ENCODE measurements around the gene CREB5.

Gene CREB5

GRCh38 chr7:28516390-28517172 lies 104.3 kb downstream of the CREB5 start:
- no peak for DNase-seq (ENCODE audit: low read depth)

GRCh38 chr7:28517206-28517605 lies 104.9 kb downstream of the CREB5 start:
- no peak for DNase-seq (ENCODE audit: low read depth)

GRCh38 chr7:28517606-28518005 lies 105.3 kb downstream of the CREB5 start:
- no peak for DNase-seq (ENCODE audit: low read depth)

- DNase-seq (ENCODE audit: low read depth), result no peak
Measured at GRCh38 chr7:28520074-28521015, 108.0 kb downstream of the CREB5 start.

- no peak for DNase-seq (ENCODE audit: low read depth)
Measured at GRCh38 chr7:28524978-28525377, 112.7 kb downstream of the CREB5 start.

- no peak for DNase-seq (ENCODE audit: low read depth)
Measured at GRCh38 chr7:28528899-28529298, 116.6 kb downstream of the CREB5 start.

- no peak for DNase-seq (ENCODE audit: low read depth)
Measured at GRCh38 chr7:28529755-28530154, 117.4 kb downstream of the CREB5 start.

- no peak for DNase-seq (ENCODE audit: low read depth)
Measured at GRCh38 chr7:28530175-28530802, 118.0 kb downstream of the CREB5 start.

GRCh38 chr7:28530803-28531175 lies 118.5 kb downstream of the CREB5 start:
- no peak for DNase-seq (ENCODE audit: low read depth)

- no peak for DNase-seq (ENCODE audit: low read depth)
Measured at GRCh38 chr7:28531291-28531690, 119.0 kb downstream of the CREB5 start.

GRCh38 chr7:28532181-28532580 lies 119.9 kb downstream of the CREB5 start:
- no peak for DNase-seq (ENCODE audit: low read depth)

- no peak for DNase-seq (ENCODE audit: low read depth)
Measured at GRCh38 chr7:28533267-28533666, 120.9 kb downstream of the CREB5 start.

- no peak for DNase-seq (ENCODE audit: low read depth)
Measured at GRCh38 chr7:28533731-28534531, 121.6 kb downstream of the CREB5 start.

- DNase-seq (ENCODE audit: low read depth), result peak; percentile 64
Measured at GRCh38 chr7:28536259-28536658, 123.9 kb downstream of the CREB5 start.

- no peak for DNase-seq (ENCODE audit: low read depth)
Measured at GRCh38 chr7:28539289-28539981, 127.1 kb downstream of the CREB5 start.

GRCh38 chr7:28542410-28542809 lies 130.1 kb downstream of the CREB5 start:
- DNase-seq (ENCODE audit: low read depth), result no peak

GRCh38 chr7:28544453-28545117 lies 132.3 kb downstream of the CREB5 start:
- no peak for DNase-seq (ENCODE audit: low read depth)

- DNase-seq (ENCODE audit: low read depth), result no peak
Measured at GRCh38 chr7:28546067-28546466, 133.7 kb downstream of the CREB5 start.

- DNase-seq (ENCODE audit: low read depth), result no peak
Measured at GRCh38 chr7:28547115-28547514, 134.8 kb downstream of the CREB5 start.

GRCh38 chr7:28548416-28548815 lies 136.1 kb downstream of the CREB5 start:
- no peak for DNase-seq (ENCODE audit: low read depth)

GRCh38 chr7:28549998-28550397 lies 137.7 kb downstream of the CREB5 start:
- DNase-seq (ENCODE audit: low read depth), result no peak

All from amniotic epithelial cell (primary cell).